HG02885 (cell line): Measurements from ENCODE around the gene PADI4.
"Not testable (repeated sequence)": the region's sequence is repeated elsewhere in the genome, so short reads cannot be mapped to it uniquely, and the experiment has no call there.

Source experiments
- ATAC-seq: cut with Tn5 transposase; IDR thresholded peaks from one replicate; pipeline ENCODE4 v1.9.1; 2021; ENCODE audit warnings: mild to moderate bottlenecking; ENCODE audit not compliant: unreplicated experiment, poor library complexity

PADI4 gene

GRCh38 chr1:17371896-17372295, 63.9 kb downstream of the PADI4 start, which contains the start of gene PADI6:
Gene PADI6 (plus strand): TSS chr1:17372196. CDS start chr1:17372246, 50 bp downstream.
- ATAC-seq: no peak

- no peak for ATAC-seq
Observed at GRCh38 chr1:17372955-17373354, 65.0 kb downstream of the PADI4 start.

GRCh38 chr1:17375651-17376050, 67.7 kb downstream of the PADI4 start:
- ATAC-seq: no peak

GRCh38 chr1:17377325-17377953, 69.4 kb downstream of the PADI4 start:
- no peak for ATAC-seq

- no peak for ATAC-seq
Observed at GRCh38 chr1:17381161-17381560, 73.2 kb downstream of the PADI4 start.

GRCh38 chr1:17392199-17392740, 84.3 kb downstream of the PADI4 start:
- ATAC-seq: no peak

- ATAC-seq: no peak
Observed at GRCh38 chr1:17393230-17393629, 85.2 kb downstream of the PADI4 start.

- no peak for ATAC-seq
Observed at GRCh38 chr1:17397910-17398695, 90.1 kb downstream of the PADI4 start.

- no peak for ATAC-seq
Observed at GRCh38 chr1:17400725-17401341, 92.8 kb downstream of the PADI4 start.

- no peak for ATAC-seq
Observed at GRCh38 chr1:17401841-17402240, 93.8 kb downstream of the PADI4 start.

- no peak for ATAC-seq
Observed at GRCh38 chr1:17403081-17403480, 95.1 kb downstream of the PADI4 start.

GRCh38 chr1:17404034-17404684, 96.2 kb downstream of the PADI4 start:
- ATAC-seq: no peak

GRCh38 chr1:17404820-17405219, 96.8 kb downstream of the PADI4 start:
- ATAC-seq: no peak

GRCh38 chr1:17405898-17406759, 98.1 kb downstream of the PADI4 start:
- peak; percentile 38 for ATAC-seq

GRCh38 chr1:17406760-17407475, 98.9 kb downstream of the PADI4 start:
- ATAC-seq: not testable (repeated sequence)

- not testable (repeated sequence) for ATAC-seq
Observed at GRCh38 chr1:17407786-17408514, 100.0 kb downstream of the PADI4 start.

- no peak for ATAC-seq
Observed at GRCh38 chr1:17409391-17409811, 101.4 kb downstream of the PADI4 start.

- ATAC-seq: no peak
Observed at GRCh38 chr1:17412093-17412870, 104.3 kb downstream of the PADI4 start.
